HepG2 (cell line): Measurements from ENCODE around the gene SYNDIG1. TPM values are rescaled to one million over a fixed set of nuclear protein-coding genes. Genes with fewer than 3 reads are reported as not detected.

Source experiments
- ATAC-seq: fragments of 200-7000 bp; cut with Tn5 transposase; 3 replicates; pipeline ENCODE4 v1.9.1; 2020; ENCODE audit warnings: mild to moderate bottlenecking, moderate library complexity
- BruUV-seq: library from RNA; stranded (reverse); fragments of 400-500 nt; replicated peaks from 2 replicates; lab custom pipeline; 2021; lab: Mats Ljungman, UMichigan
- CTCF ChIA-PET: fragments of 300-600 bp; formaldehyde crosslinking; extraction: SDS; loops from one replicate; lab custom pipeline; 2021; ENCODE audit warnings: low total read pairs, inconsistent platforms, low intra/inter-chr PET ratio; lab: Yijun Ruan, JAX
- POLR2A ChIA-PET: fragments of 350-600 bp; sonication (Branson Sonifier 250); formaldehyde crosslinking; loops from one replicate; lab custom pipeline; 2020; ENCODE audit warnings: antibody characterized with exemption, inconsistent platforms; lab: Yijun Ruan, JAX
- DNase-seq: peaks from one replicate; pipeline ENCODE4 v3.0.0-alpha.2; 2015; ENCODE audit warnings: low spot score
- FAIRE-seq: peaks from 3 replicates; lab custom pipeline; 2011; peaks lifted over from hg19 to GRCh38; lab: Jason Lieb, UNC
- H2AFZ ChIP-seq: one replicate; pipeline ENCODE4 v1.6.1; 2011; ENCODE audit warnings: low read length, inconsistent platforms
- H3K27ac ChIP-seq: fragments of 300-600 bp; 3 replicates; pipeline ENCODE4 v1.8.0; 2011; ENCODE audit warnings: mixed run types, mild to moderate bottlenecking, mixed read lengths, low read length, inconsistent platforms; ENCODE audit not compliant: insufficient read depth; ENCODE audit errors: extremely low read length
- H3K27me3 ChIP-seq, 2 experiments: fragments of 200-600 bp in 1 of 2; 2 replicates in 1 of 2; 3 replicates in 1 of 2; pipeline versions ENCODE4 v1.6.0 to v1.8.0; 2011; ENCODE audit warnings: low read length in 2 of 2, mild to moderate bottlenecking in 2 of 2, moderate library complexity in 2 of 2, inconsistent platforms in 1 of 2; ENCODE audit not compliant: insufficient read depth in 2 of 2, control insufficient read depth in 1 of 2
- H3K36me3 ChIP-seq, 2 experiments: fragments of 200-600 bp in 1 of 2; replicated peaks in 1 of 2; 2 replicates in 1 of 2; 3 replicates in 1 of 2; pipeline versions ENCODE4 v1.5.1 to v1.8.0; 2011; ENCODE audit warnings: low read length in 2 of 2, inconsistent platforms in 1 of 2; ENCODE audit not compliant: insufficient read depth in 2 of 2, control insufficient read depth in 1 of 2
- H3K4me1 ChIP-seq: 2 replicates; pipeline ENCODE4 v1.5.1; 2012; ENCODE audit warnings: low read length, inconsistent platforms; ENCODE audit not compliant: insufficient read depth
- H3K4me2 ChIP-seq: 2 replicates; pipeline ENCODE4 v1.6.0; 2011; ENCODE audit warnings: low read depth, low read length, inconsistent platforms
- H3K4me3 ChIP-seq, 3 experiments: fragments of 200-600 bp in 1 of 3; sonication (generic), shearing (Covaris generic) in 1 of 3; replicated peaks in 1 of 3; 2 replicates each; pipeline ENCODE4 v1.5.1; 2011 to 2016; ENCODE audit warnings: low read length in 3 of 3, inconsistent platforms in 2 of 3, low read depth in 2 of 3, mild to moderate bottlenecking in 2 of 3, control low read depth in 1 of 3, mixed read lengths in 1 of 3; ENCODE audit not compliant: insufficient read depth in 1 of 3
- H3K79me2 ChIP-seq: one replicate; pipeline ENCODE4 v1.6.1; 2011; ENCODE audit warnings: low read length, inconsistent platforms; ENCODE audit not compliant: insufficient read depth
- H3K9ac ChIP-seq: 2 replicates; pipeline ENCODE4 v1.6.0; 2011; ENCODE audit warnings: mild to moderate bottlenecking, low read depth, low read length, inconsistent platforms; ENCODE audit not compliant: insufficient read depth
- H3K9me3 ChIP-seq: 2 replicates; pipeline ENCODE4 v1.5.1; 2012; ENCODE audit warnings: mild to moderate bottlenecking, low read length
- H4K20me1 ChIP-seq: 2 replicates; pipeline ENCODE4 v1.6.0; 2011; ENCODE audit warnings: inconsistent platforms, mild to moderate bottlenecking, low read length, moderate library complexity; ENCODE audit not compliant: insufficient read depth
- PHB2 ChIP-seq: fragments of 450-650 bp; IDR thresholded peaks from 2 replicates; pipeline ENCODE4 v1.6.1; 2018; ENCODE audit not compliant: partially characterized antibody
- PHF5A ChIP-seq: IDR thresholded peaks from one replicate; pipeline ENCODE4 v1.6.1; 2018; ENCODE audit warnings: low read depth, missing genetic modification reagents; ENCODE audit not compliant: unreplicated experiment
- RXRA ChIP-seq: sonication (generic); formaldehyde crosslinking; IDR thresholded peaks from 2 replicates; pipeline ENCODE4 v1.5.1; 2020; ENCODE audit warnings: missing genetic modification reagents
- SALL1 ChIP-seq: sonication (generic); formaldehyde crosslinking; IDR thresholded peaks from 2 replicates; pipeline ENCODE4 v1.8.0; 2022; ENCODE audit warnings: mild to moderate bottlenecking, missing genetic modification reagents
- SNAPC5 ChIP-seq: sonication (generic); formaldehyde crosslinking; IDR thresholded peaks from 2 replicates; pipeline ENCODE4 v1.8.1; 2023; ENCODE audit warnings: mild to moderate bottlenecking, missing genetic modification reagents, borderline replicate concordance
- SRY ChIP-seq: sonication (generic); formaldehyde crosslinking; IDR thresholded peaks from 2 replicates; pipeline ENCODE4 v1.8.0; 2022; ENCODE audit warnings: mild to moderate bottlenecking, missing genetic modification reagents
- TOPORS ChIP-seq: sonication (generic); formaldehyde crosslinking; IDR thresholded peaks from 2 replicates; pipeline ENCODE4 v1.8.0; 2023; ENCODE audit warnings: mild to moderate bottlenecking, missing genetic modification reagents
- ZBTB39 ChIP-seq: sonication (generic); formaldehyde crosslinking; IDR thresholded peaks from 2 replicates; pipeline ENCODE4 v1.5.0; 2020; ENCODE audit warnings: missing genetic modification reagents
- ZNF17 ChIP-seq: sonication (generic); formaldehyde crosslinking; IDR thresholded peaks from 2 replicates; pipeline ENCODE4 v1.5.0; 2020; ENCODE audit warnings: mild to moderate bottlenecking, missing genetic modification reagents
- ZNF20 ChIP-seq: sonication (generic); formaldehyde crosslinking; IDR thresholded peaks from 2 replicates; pipeline ENCODE4 v1.4.0; 2020; ENCODE audit warnings: mild to moderate bottlenecking, moderate library complexity, missing genetic modification reagents
- ZNF547 ChIP-seq: sonication (generic); formaldehyde crosslinking; IDR thresholded peaks from 2 replicates; pipeline ENCODE4 v1.5.1; 2020; ENCODE audit warnings: mild to moderate bottlenecking, missing genetic modification reagents
- ZNF660 ChIP-seq: sonication (generic); formaldehyde crosslinking; IDR thresholded peaks from 2 replicates; pipeline ENCODE4 v1.5.1; 2020; ENCODE audit warnings: mild to moderate bottlenecking, low read depth, missing genetic modification reagents, borderline replicate concordance
- ZNF710 ChIP-seq: sonication (generic); formaldehyde crosslinking; IDR thresholded peaks from 2 replicates; pipeline ENCODE4 v1.5.0; 2020; ENCODE audit warnings: mild to moderate bottlenecking, missing genetic modification reagents, borderline replicate concordance
- ZNF740 ChIP-seq: sonication (generic); formaldehyde crosslinking; IDR thresholded peaks from 2 replicates; pipeline ENCODE4 v1.4.0; 2020; ENCODE audit warnings: missing genetic modification reagents
- ZNF878 ChIP-seq: sonication (generic); formaldehyde crosslinking; IDR thresholded peaks from 2 replicates; pipeline ENCODE4 v1.8.1; 2023; ENCODE audit warnings: mild to moderate bottlenecking, missing genetic modification reagents, moderate library complexity
- WGBS: methylation state at CpG from one replicate; pipeline ENCODE4 v1.1.6; 2017; ENCODE audit warnings: low lambda C conversion rate; 5-methylcytosine and 5-hydroxymethylcytosine counted together
- in situ Hi-C: cut with HindIII; loops from 2 replicates; pipeline ENCODE4 v1.10.0; 2017; ENCODE audit warnings: low pct_unique_long_range_greater_than_20kb; ENCODE audit not compliant: extremely low pct_ligation_motif_present
- intact Hi-C: fragments of 100-400 bp; cut with micrococcal nuclease; formaldehyde crosslinking; loops from one replicate; pipeline ENCODE4 v1.10.0; 2022; ENCODE audit not compliant: unreplicated experiment
- polyA plus RNA-seq, 8 experiments: library from polyadenylated mRNA; depleted of rRNA in 3 of 8; stranded (reverse) in 7 of 8; unstranded in 1 of 8; fragments of >200 nt; fragmentation: Illumina TruSeq in 4 of 8; extraction: Trizol in 4 of 8; gene quantifications; 2 replicates each; pipeline versions ENCODE4 v1.2.1 to v1.2.3, GENCODE V29; 2011 to 2016; ENCODE audit warnings: low read depth in 4 of 8, missing spikeins in 1 of 8, mixed read lengths in 1 of 8; ENCODE audit not compliant: insufficient read depth in 1 of 8
- total RNA-seq, 5 experiments: library from RNA; depleted of rRNA; stranded (reverse); fragments of >200 nt; fragmentation: Illumina TruSeq; extraction: Trizol; gene quantifications; 2 replicates each; pipeline ENCODE4 v1.2.3, GENCODE V29; 2016; ENCODE audit warnings: low read depth in 1 of 5
- TF ChIP-seq, protein P1 (sequence below): sonication (generic); formaldehyde crosslinking; IDR thresholded peaks from 2 replicates; pipeline ENCODE4 v1.4.0; 2020; ENCODE audit warnings: missing genetic modification reagents
- TF ChIP-seq, protein P2 (sequence below): sonication (generic); formaldehyde crosslinking; IDR thresholded peaks from 2 replicates; pipeline ENCODE4 v1.8.0; 2022; ENCODE audit warnings: mild to moderate bottlenecking, missing genetic modification reagents; ENCODE audit not compliant: insufficient replicate concordance

Gene SYNDIG1
- total and polyA plus RNA-seq, 2 of the 13 experiments (the other 11 are each of a cell fraction or from before 2014, with no cell fraction given), result not detected

- peaks cover 19 to 69% of the 10 kb centered on the region in 2 experiments; a peak in 3 of 5 replicates for H3K27me3 ChIP-seq
- H4K20me1 ChIP-seq, result no peaks in the 10 kb centered on the region; the same call in 1 of the 2 replicates
- no peak for DNase-seq
- no peak overlapping the region for H2AFZ ChIP-seq
- POLR2A ChIA-PET, result no interaction called here
- H3K4me2 ChIP-seq, result no peak overlapping the region
- CTCF ChIA-PET, result no interaction called here
- no peak overlapping the region for H3K4me3 ChIP-seq
- ATAC-seq, result no peak
- in situ Hi-C loops, result no loop called here
- H3K79me2 ChIP-seq, result no peaks in the 10 kb centered on the region
- H3K9me3 ChIP-seq, result no peaks in the 10 kb centered on the region
- no peaks in the 10 kb centered on the region for H3K4me1 ChIP-seq
- TF ChIP-seq, protein P1, sequence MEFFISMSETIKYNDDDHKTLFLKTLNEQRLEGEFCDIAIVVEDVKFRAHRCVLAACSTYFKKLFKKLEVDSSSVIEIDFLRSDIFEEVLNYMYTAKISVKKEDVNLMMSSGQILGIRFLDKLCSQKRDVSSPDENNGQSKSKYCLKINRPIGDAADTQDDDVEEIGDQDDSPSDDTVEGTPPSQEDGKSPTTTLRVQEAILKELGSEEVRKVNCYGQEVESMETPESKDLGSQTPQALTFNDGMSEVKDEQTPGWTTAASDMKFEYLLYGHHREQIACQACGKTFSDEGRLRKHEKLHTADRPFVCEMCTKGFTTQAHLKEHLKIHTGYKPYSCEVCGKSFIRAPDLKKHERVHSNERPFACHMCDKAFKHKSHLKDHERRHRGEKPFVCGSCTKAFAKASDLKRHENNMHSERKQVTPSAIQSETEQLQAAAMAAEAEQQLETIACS (CRISPR knock-in tag), result no peak
- no peak for TF ChIP-seq TOPORS
- TF ChIP-seq SRY (CRISPR knock-in tag), result no peak
- no peak for TF ChIP-seq ZNF17 (CRISPR knock-in tag)
- no peak for TF ChIP-seq ZNF547 (CRISPR knock-in tag)
- TF ChIP-seq SNAPC5 (CRISPR knock-in tag), result no peak
- no peak for TF ChIP-seq ZNF660 (CRISPR knock-in tag)
- no peak for TF ChIP-seq SALL1 (CRISPR knock-in tag)
- TF ChIP-seq ZNF20 (CRISPR knock-in tag), result no peak
- TF ChIP-seq, protein P2, sequence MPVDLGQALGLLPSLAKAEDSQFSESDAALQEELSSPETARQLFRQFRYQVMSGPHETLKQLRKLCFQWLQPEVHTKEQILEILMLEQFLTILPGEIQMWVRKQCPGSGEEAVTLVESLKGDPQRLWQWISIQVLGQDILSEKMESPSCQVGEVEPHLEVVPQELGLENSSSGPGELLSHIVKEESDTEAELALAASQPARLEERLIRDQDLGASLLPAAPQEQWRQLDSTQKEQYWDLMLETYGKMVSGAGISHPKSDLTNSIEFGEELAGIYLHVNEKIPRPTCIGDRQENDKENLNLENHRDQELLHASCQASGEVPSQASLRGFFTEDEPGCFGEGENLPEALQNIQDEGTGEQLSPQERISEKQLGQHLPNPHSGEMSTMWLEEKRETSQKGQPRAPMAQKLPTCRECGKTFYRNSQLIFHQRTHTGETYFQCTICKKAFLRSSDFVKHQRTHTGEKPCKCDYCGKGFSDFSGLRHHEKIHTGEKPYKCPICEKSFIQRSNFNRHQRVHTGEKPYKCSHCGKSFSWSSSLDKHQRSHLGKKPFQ, result no peak
- TF ChIP-seq PHB2, result no peak
- TF ChIP-seq PHF5A (CRISPR knock-in tag), result no peak
- no peak for TF ChIP-seq ZNF878 (CRISPR knock-in tag)
- no peak for TF ChIP-seq ZNF740 (CRISPR knock-in tag)
- TF ChIP-seq ZBTB39 (CRISPR knock-in tag), result no peak
- no peak for TF ChIP-seq RXRA
- TF ChIP-seq ZNF710 (CRISPR knock-in tag), result no peak
- BruUV-seq, result no TSS peak
- no peak overlapping the region for H3K27ac ChIP-seq
- H3K36me3 ChIP-seq, result no peaks in the 10 kb centered on the region
- FAIRE-seq, result no peak
- intact Hi-C loops, result no loop called here
- no peak overlapping the region for H3K9ac ChIP-seq
- 21% methylated on average over 6 of the region's 6 CpGs for WGBS
These were observed 190.4 kb downstream of the SYNDIG1 start for GRCh38 chr20:24659835-24660234.
